HG02973 (cell line): ENCODE measurements around the gene ATP8B3.
A peak's percentile ranks its signal among the peaks of the same experiment; 100 is the strongest.

Source experiments
- ATAC-seq: cut with Tn5 transposase; IDR thresholded peaks from one replicate; pipeline ENCODE4 v1.9.1; 2021; ENCODE audit warnings: moderate library complexity; ENCODE audit not compliant: unreplicated experiment

ATP8B3 gene

GRCh38 chr19:1851654-1852580 lies 39.8 kb upstream of the ATP8B3 start:
- ATAC-seq: no peak

DNA sequence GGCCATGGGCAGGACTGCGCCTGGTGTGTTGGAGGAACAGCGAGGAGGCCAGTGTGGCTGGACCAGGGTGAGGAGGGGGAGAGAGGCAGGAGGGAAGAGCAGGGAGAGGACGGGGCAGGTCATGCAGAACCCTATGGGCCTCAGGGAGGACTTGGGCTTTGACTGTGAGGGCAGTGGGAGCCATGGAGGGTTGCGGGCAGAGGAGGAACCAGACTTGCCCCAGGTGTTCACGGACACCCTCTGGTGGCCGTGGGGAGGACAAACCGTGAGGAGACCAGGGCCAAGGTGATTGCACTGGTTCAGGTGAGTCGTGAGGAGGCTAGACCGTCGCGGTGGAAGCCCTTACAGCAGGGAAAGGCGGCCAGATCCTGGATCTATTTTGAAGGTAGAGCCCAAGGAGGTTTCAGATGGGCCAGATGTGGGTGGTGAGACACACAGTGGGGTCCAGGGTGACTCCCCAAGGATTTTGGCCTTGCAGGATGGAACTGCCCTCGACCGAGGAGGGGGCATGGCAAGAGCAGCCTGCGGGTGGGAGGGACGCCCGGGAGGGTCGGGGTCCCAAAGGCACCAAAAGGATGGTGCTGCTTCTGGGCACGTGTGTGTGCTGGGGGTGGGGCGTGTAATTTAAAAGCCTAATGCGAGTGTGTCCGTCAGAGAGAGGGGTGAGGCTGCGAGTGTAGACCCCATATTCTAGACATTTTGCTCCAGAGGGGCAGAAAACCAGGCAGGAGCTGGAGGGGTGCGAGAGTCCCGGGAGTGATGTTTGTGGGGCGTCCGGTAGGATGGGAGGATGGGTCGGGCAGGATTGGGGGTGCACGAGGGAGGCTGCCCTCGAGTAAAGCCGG lies 39.0 kb upstream of the ATP8B3 start:
- ATAC-seq: no peak

GRCh38 chr19:1849886-1850398 lies 37.9 kb upstream of the ATP8B3 start:
- ATAC-seq: no peak

GRCh38 chr19:1849132-1849474 lies 37.0 kb upstream of the ATP8B3 start:
- no peak for ATAC-seq

- peak; percentile 41 for ATAC-seq
Observed at GRCh38 chr19:1848399-1849131, 36.5 kb upstream of the ATP8B3 start, which contains the start of gene REXO1. Gene REXO1 (minus strand): TSS chr19:1848483. CDS start chr19:1848358, 125 bp downstream.

DNA sequence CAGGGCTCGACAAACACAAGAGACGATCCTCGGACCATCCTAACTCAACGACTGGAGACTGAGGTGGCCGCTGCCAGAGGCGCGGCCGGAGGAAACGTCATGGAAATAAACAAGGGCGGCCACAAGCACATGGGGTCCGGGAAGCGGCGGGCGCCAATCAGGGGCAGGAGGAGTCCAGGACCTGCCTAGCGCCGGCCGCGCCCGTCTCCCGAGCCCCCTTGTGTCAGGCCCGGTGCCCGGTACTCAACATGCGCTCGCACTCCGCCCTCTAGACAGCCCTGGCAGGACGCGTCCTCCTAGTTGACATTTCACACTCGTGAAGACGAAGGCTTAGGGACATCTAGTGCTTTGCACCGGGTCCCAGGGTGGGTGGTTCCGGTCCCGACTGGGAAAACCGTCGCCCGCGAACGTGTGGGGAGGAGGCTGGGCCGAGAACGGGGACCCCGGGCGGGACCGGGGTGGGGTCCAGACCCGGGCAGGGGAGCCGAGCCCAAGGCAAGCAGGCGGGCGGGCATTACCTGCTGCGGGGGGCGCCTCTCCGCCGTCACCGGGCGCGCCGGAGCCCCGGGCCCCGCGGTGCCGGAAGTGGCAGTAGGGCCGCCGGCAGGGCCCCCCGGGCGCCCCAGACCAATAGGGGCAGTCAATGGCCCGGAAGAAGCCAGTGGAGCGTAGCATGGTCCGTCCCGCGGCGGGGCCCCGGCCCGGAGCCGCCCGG lies 35.8 kb upstream of the ATP8B3 start:
- ATAC-seq: no peak

- ATAC-seq: no peak
Observed at GRCh38 chr19:1847348-1847683, 35.2 kb upstream of the ATP8B3 start.

DNA sequence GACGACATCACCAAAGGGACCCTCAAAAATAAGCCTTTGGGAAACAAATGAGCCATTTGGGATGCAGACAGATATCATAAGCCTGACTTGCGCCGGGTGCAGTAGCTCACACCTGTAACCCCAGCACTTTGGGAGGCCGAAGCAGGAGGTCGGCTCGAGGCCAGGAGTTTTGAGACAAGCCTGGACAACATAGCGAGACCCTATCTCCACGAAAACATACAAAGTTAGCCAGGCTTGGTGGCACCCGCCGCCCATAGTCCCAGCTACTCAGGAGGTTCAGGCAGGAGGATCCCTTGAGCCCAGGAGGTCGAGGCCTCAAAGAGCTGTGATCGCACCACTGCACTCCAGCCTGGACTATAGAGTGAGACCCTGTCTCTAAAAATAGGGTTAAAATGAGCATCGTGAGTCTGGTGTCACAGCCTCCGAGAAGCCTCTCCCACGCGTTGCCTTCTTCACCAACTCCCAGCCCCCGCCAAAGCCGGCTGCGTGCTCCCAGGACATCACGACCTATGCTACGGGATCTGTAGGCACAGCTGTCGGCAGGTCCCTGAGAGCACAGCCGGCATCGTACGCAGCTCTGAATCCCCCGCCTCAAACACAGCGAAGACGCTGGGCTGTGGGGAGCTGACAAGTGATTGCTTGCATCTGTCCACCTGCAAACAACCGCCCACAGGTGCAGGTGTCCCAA lies 34.6 kb upstream of the ATP8B3 start:
- no peak for ATAC-seq

GRCh38 chr19:1845642-1846041 lies 33.6 kb upstream of the ATP8B3 start:
- ATAC-seq: no peak

GRCh38 chr19:1845125-1845515 lies 33.0 kb upstream of the ATP8B3 start:
- no peak for ATAC-seq

DNA sequence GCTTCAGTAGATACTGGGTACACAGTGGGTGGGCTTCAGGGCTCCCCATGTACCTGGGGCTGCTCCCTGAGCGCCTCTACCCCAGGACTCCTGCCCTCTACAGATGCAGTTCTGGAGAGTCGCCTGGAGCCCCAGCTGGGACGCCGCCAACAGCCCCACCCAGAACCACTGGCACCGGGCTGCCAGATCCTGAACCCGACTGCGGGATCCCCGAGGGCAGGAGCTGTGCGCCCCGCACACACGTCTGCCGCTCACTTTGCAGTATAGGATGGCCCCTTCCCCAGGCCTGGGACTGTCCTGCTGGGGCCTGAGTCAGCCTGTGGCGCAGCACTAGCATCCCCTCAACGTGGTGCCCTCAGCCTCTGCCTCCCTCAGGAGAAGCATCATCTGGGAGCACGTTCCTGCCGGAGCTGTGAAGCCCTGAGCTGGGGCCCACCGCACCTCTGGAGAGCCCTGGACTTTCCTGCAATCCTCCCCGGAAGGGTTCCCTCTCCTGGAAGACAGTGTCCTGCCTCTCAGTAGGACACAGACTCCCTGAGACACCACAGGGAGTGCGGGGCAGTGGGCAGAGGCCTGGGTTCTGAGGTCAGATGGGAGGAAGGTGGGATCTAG lies 32.5 kb upstream of the ATP8B3 start:
- ATAC-seq: no peak

DNA sequence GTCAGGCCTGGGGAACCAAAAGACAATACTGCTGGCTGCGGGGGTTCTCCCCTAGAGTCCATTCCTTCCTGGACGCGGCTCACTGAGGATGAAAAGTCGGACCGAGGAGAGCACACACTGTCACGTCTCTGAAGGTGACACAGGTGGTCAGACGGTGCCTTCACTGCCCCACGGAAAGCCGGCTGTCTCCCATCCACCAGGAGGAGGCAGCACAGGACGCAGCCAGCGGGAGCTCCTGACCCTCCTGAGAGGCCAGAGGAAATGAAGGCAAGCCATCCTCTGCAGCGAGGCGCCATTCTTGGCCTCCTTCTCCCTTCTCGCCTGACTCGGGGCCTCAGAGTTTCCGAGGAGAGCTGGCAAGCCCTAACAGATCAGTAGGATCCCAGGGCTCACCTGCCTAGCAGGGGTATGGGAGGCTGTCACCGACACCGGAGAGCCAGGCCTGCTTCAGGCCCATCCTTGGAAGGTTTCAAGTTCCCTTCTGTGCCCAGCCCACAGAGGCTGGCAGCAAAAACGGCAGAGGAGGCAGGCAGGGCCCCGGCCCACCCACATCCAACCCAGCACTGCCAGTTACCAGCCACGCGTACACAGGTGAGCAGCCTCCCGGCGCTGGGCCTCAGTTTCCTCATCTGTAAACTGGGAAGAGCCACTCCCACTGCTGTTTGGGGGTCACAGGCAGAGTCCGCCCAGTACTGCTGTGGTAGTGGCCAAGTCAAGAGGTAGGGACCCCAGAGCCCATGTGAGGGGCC lies 31.7 kb upstream of the ATP8B3 start:
- no peak for ATAC-seq

- ATAC-seq: no peak
Observed at GRCh38 chr19:1843116-1843515, 31.0 kb upstream of the ATP8B3 start.

GRCh38 chr19:1841209-1841924 lies 29.3 kb upstream of the ATP8B3 start:
- no peak for ATAC-seq

GRCh38 chr19:1840541-1841115 lies 28.6 kb upstream of the ATP8B3 start:
- ATAC-seq: no peak

- ATAC-seq: no peak
Observed at GRCh38 chr19:1839658-1840540, 27.8 kb upstream of the ATP8B3 start.

GRCh38 chr19:1837625-1838105 lies 25.6 kb upstream of the ATP8B3 start:
- ATAC-seq: no peak
